ENCODE results near the gene RCOR1. TPM values are rescaled to one million over a fixed set of nuclear protein-coding genes. Genes with fewer than 3 reads are reported as not detected.

RCOR1 gene
- total and polyA plus RNA-seq, 4 donors, result 13.7 to 19.1 (median 16.9) TPM

GRCh38 chr14:102726191-102726949 is 133.9 kb downstream of the RCOR1 start:
- Histone ChIP-seq H3K27me3 (ENCODE audit: control insufficient read depth, insufficient read depth, low read length) (no peaks in the 10 kb centered on the region), H3K4me3 (ENCODE audit: low read depth, low read length) (no peak overlapping the region), H3K36me3 (ENCODE audit: control insufficient read depth, insufficient read depth, low read length) (peaks cover 25% of the 10 kb centered on the region), H3K27ac (ENCODE audit: low read depth, low read length) (no peak overlapping the region), H3K9me3 (ENCODE audit: control insufficient read depth, insufficient read depth, low read length) (no peaks in the 10 kb centered on the region), H3K4me1 (ENCODE audit: control insufficient read depth, insufficient read depth, low read length) (peaks cover 19% of the 10 kb centered on the region)
- DNase-seq (ENCODE audit: low read depth in 4 of 6, low spot score in 6 of 6), result no peak
- 93% methylated on average over 18 of the region's 19 CpGs for WGBS (ENCODE audit: insufficient coverage)

GRCh38 chr14:102727336-102728095 is 135.1 kb downstream of the RCOR1 start:
- 80% methylated on average over 1 of the region's 9 CpGs for WGBS (ENCODE audit: insufficient coverage)

GRCh38 chr14:102728501-102728900 is 136.1 kb downstream of the RCOR1 start:
- DNase-seq (ENCODE audit: low read depth in 4 of 6, low spot score in 6 of 6), result peak in 5 of 6 donors; percentile 19 to 68 (median 24)
- peaks cover 19% of the 10 kb centered on the region for H3K4me1 ChIP-seq (ENCODE audit: control insufficient read depth, insufficient read depth, low read length)
- H3K36me3 ChIP-seq (ENCODE audit: control insufficient read depth, insufficient read depth, low read length), result peaks cover 37% of the 10 kb centered on the region
- 43% methylated on average over 2 of the region's 6 CpGs for WGBS (ENCODE audit: insufficient coverage)
- no peak overlapping the region for H3K4me3 ChIP-seq (ENCODE audit: low read depth, low read length)
- peak overlapping the region; percentile 53 for H3K27ac ChIP-seq (ENCODE audit: low read depth, low read length)
- no peaks in the 10 kb centered on the region for H3K27me3 ChIP-seq (ENCODE audit: control insufficient read depth, insufficient read depth, low read length)
- no peaks in the 10 kb centered on the region for H3K9me3 ChIP-seq (ENCODE audit: control insufficient read depth, insufficient read depth, low read length)

More at GRCh38 chr14:102727336-102728095, 135.1 kb downstream of the RCOR1 start:
- Histone ChIP-seq H3K36me3 (ENCODE audit: control insufficient read depth, insufficient read depth, low read length) (peaks cover 35% of the 10 kb centered on the region), H3K4me3 (ENCODE audit: low read depth, low read length) (no peak overlapping the region), H3K9me3 (ENCODE audit: control insufficient read depth, insufficient read depth, low read length) (no peaks in the 10 kb centered on the region), H3K27me3 (ENCODE audit: control insufficient read depth, insufficient read depth, low read length) (no peaks in the 10 kb centered on the region), H3K4me1 (ENCODE audit: control insufficient read depth, insufficient read depth, low read length) (peaks cover 27% of the 10 kb centered on the region), H3K27ac (ENCODE audit: low read depth, low read length) (no peak overlapping the region)
- peak in 2 of 6 donors; percentile 20 to 22 for DNase-seq (ENCODE audit: low read depth in 4 of 6, low spot score in 6 of 6)

- no CpG with 5 or more reads among the region's 6 CpGs for WGBS (ENCODE audit: insufficient coverage)
- Histone ChIP-seq H3K4me1 (ENCODE audit: control insufficient read depth, insufficient read depth, low read length) (peaks cover 19% of the 10 kb centered on the region), H3K27ac (ENCODE audit: low read depth, low read length) (no peak overlapping the region), H3K9me3 (ENCODE audit: control insufficient read depth, insufficient read depth, low read length) (no peaks in the 10 kb centered on the region), H3K36me3 (ENCODE audit: control insufficient read depth, insufficient read depth, low read length) (peaks cover 37% of the 10 kb centered on the region), H3K4me3 (ENCODE audit: low read depth, low read length) (no peak overlapping the region), H3K27me3 (ENCODE audit: control insufficient read depth, insufficient read depth, low read length) (no peaks in the 10 kb centered on the region)
- no peak for DNase-seq (ENCODE audit: low read depth in 4 of 6, low spot score in 6 of 6)
These were observed 136.8 kb downstream of the RCOR1 start for GRCh38 chr14:102729268-102729667.

- peaks cover 19% of the 10 kb centered on the region for H3K4me1 ChIP-seq (ENCODE audit: control insufficient read depth, insufficient read depth, low read length)
- no peak overlapping the region for H3K27ac ChIP-seq (ENCODE audit: low read depth, low read length)
- H3K36me3 ChIP-seq (ENCODE audit: control insufficient read depth, insufficient read depth, low read length), result peaks cover 37% of the 10 kb centered on the region
- DNase-seq (ENCODE audit: low read depth in 4 of 6, low spot score in 6 of 6), result no peak
- H3K9me3 ChIP-seq (ENCODE audit: control insufficient read depth, insufficient read depth, low read length), result no peaks in the 10 kb centered on the region
- no peak overlapping the region for H3K4me3 ChIP-seq (ENCODE audit: low read depth, low read length)
- H3K27me3 ChIP-seq (ENCODE audit: control insufficient read depth, insufficient read depth, low read length), result no peaks in the 10 kb centered on the region
- 97% methylated on average over 6 of the region's 8 CpGs for WGBS (ENCODE audit: insufficient coverage)
These were observed 137.4 kb downstream of the RCOR1 start for GRCh38 chr14:102729825-102730224.

- H3K4me1 ChIP-seq (ENCODE audit: control insufficient read depth, insufficient read depth, low read length), result peaks cover 19% of the 10 kb centered on the region
- no peaks in the 10 kb centered on the region for H3K27me3 ChIP-seq (ENCODE audit: control insufficient read depth, insufficient read depth, low read length)
- no peak for DNase-seq (ENCODE audit: low read depth in 4 of 6, low spot score in 6 of 6)
- peaks cover 25% of the 10 kb centered on the region for H3K36me3 ChIP-seq (ENCODE audit: control insufficient read depth, insufficient read depth, low read length)
- no peak overlapping the region for H3K27ac ChIP-seq (ENCODE audit: low read depth, low read length)
- H3K9me3 ChIP-seq (ENCODE audit: control insufficient read depth, insufficient read depth, low read length), result no peaks in the 10 kb centered on the region
- no peak overlapping the region for H3K4me3 ChIP-seq (ENCODE audit: low read depth, low read length)
- WGBS (ENCODE audit: insufficient coverage), result 91% methylated on average over 14 of the region's 15 CpGs
These were observed 138.8 kb downstream of the RCOR1 start for GRCh38 chr14:102731101-102731870.

GRCh38 chr14:102731871-102732800 is 139.7 kb downstream of the RCOR1 start:
- Histone ChIP-seq H3K9me3 (ENCODE audit: control insufficient read depth, insufficient read depth, low read length) (no peaks in the 10 kb centered on the region), H3K27ac (ENCODE audit: low read depth, low read length) (no peak overlapping the region), H3K36me3 (ENCODE audit: control insufficient read depth, insufficient read depth, low read length) (peaks cover 20% of the 10 kb centered on the region), H3K27me3 (ENCODE audit: control insufficient read depth, insufficient read depth, low read length) (no peaks in the 10 kb centered on the region), H3K4me3 (ENCODE audit: low read depth, low read length) (no peak overlapping the region), H3K4me1 (ENCODE audit: control insufficient read depth, insufficient read depth, low read length) (peaks cover 19% of the 10 kb centered on the region)
- WGBS (ENCODE audit: insufficient coverage), result 70% methylated on average over 11 of the region's 13 CpGs
- no peak for DNase-seq (ENCODE audit: low read depth in 4 of 6, low spot score in 6 of 6)

GRCh38 chr14:102732924-102733323 is 140.5 kb downstream of the RCOR1 start:
- Histone ChIP-seq H3K27me3 (ENCODE audit: control insufficient read depth, insufficient read depth, low read length) (no peaks in the 10 kb centered on the region), H3K36me3 (ENCODE audit: control insufficient read depth, insufficient read depth, low read length) (peaks cover 25% of the 10 kb centered on the region), H3K27ac (ENCODE audit: low read depth, low read length) (no peak overlapping the region), H3K4me3 (ENCODE audit: low read depth, low read length) (no peak overlapping the region), H3K4me1 (ENCODE audit: control insufficient read depth, insufficient read depth, low read length) (peaks cover 14% of the 10 kb centered on the region), H3K9me3 (ENCODE audit: control insufficient read depth, insufficient read depth, low read length) (no peaks in the 10 kb centered on the region)
- DNase-seq (ENCODE audit: low read depth in 4 of 6, low spot score in 6 of 6), result no peak
- WGBS (ENCODE audit: insufficient coverage), result over 99% methylated on average over 8 of the region's 10 CpGs

- no peak for DNase-seq (ENCODE audit: low read depth in 4 of 6, low spot score in 6 of 6)
- Histone ChIP-seq H3K27me3 (ENCODE audit: control insufficient read depth, insufficient read depth, low read length) (no peaks in the 10 kb centered on the region), H3K4me3 (ENCODE audit: low read depth, low read length) (no peak overlapping the region), H3K4me1 (ENCODE audit: control insufficient read depth, insufficient read depth, low read length) (peaks cover 11% of the 10 kb centered on the region), H3K36me3 (ENCODE audit: control insufficient read depth, insufficient read depth, low read length) (peaks cover 27% of the 10 kb centered on the region), H3K27ac (ENCODE audit: low read depth, low read length) (no peak overlapping the region), H3K9me3 (ENCODE audit: control insufficient read depth, insufficient read depth, low read length) (no peaks in the 10 kb centered on the region)
- WGBS (ENCODE audit: insufficient coverage), result 82% methylated on average over 6 of the region's 11 CpGs
These were observed 140.9 kb downstream of the RCOR1 start for GRCh38 chr14:102733326-102733725.
